ENCODE measurements around the gene TSPO.

The TSPO gene

GRCh38 chr22:43160497-43161126 is 9.3 kb downstream of the TSPO start:
- no peak for DNase-seq

GRCh38 chr22:43162412-43163150 is 11.2 kb downstream of the TSPO start:
- no peak for DNase-seq

- DNase-seq: no peak
Observed at GRCh38 chr22:43163241-43163795, 12.0 kb downstream of the TSPO start.

DNA sequence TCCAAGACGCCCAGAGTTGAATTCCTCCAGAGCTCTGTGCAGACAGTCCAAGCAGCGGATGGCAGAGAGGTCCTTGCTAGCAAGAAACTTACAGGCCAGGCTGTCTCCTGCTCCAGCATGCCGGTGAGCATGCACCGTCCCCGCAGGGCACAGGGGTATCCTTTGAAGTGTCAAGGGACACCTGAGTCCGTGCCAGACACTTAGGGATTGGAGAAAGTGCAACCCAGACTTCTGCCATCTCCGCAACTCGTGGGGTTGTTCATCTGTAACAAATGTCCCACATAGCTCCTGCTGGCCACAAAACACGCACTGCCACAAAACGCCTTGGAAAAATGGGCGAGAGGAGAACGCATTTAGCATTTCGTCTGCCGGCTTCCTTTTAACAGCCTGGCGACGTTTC is 13.3 kb downstream of the TSPO start:
- DNase-seq: no peak

DNA sequence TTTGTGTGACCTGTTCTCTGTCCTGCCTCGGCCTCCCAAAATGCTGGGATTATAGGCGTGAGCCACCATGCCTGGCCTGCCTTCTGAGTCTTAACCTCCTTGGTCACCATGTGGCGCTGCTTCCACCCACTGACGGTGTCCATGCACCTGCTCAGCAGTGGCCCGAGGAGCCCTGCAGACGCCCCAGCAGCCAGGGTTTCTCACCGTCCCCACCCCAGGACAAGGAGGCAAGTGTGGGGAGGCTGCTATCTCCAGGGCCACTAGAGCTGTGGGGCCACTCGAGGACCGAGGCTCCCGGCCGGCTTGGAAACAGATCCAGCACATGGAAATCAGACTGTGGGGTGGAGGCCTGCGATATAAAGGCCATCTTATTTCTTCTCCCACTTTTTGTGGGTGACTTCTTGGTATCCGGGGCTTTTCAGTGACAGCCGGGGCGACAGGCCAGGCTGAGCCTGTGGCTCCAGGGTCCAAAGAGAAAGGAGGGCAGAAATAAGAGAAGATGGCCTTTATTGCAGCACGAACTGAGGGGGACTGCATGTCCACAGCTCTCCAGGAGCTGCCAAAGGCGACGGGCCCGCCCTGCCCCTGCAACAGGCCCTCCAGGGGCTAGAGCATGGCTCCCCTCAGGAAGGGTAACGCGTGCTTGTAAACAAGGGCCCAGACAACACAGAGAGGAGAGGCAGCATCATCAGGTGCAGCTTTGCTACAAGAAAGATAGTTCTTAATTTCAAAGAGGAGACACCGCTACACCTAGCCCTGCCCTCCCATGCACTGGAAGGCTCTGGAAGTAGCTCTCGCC is 15.0 kb downstream of the TSPO start:
- no peak for DNase-seq

- DNase-seq: no peak
Observed at GRCh38 chr22:43167001-43167589, 15.7 kb downstream of the TSPO start.

- DNase-seq: no peak
Observed at GRCh38 chr22:43168471-43169309, 17.3 kb downstream of the TSPO start.

DNA sequence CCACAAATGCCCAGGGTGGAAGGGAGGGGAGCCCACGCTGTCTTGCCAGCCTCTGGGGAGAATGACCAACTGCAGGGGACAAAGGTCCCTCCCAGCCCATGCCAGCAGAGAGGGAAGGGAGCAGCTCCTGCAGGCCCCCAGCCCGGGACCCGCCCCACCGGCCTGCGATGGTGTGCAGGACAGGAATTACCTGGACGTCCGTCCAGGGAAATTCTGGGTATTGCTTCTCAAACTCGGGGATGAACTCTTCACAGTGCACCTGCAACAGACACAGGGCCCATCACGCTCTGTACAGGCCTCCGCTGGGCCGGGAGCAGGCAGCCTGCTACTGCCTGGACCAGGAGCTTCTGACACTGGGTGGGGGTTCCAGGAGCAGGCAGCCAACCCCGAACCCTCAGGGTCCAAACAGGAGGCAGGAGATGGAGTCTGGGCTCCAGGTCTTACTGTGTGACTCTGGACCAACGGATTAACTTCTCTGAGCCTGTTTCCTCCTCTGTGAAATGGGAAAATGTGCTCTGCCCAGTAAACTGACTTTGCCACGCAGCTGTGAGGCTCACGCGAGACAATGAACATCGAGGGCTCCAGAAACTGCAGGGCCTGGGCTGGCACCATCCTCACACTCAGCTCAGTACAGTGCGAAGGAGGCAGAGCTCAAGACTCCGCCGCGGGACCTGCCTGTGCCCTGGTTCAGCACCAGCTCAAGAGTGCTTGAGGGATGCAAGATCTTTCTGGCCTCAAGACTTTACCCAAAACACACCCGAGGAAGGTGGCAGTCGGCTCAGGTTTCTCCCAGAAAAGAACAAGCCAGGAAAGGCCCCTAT is 18.2 kb downstream of the TSPO start:
- no peak for DNase-seq

- DNase-seq: no peak
Observed at GRCh38 chr22:43170131-43170480, 18.7 kb downstream of the TSPO start.

DNA sequence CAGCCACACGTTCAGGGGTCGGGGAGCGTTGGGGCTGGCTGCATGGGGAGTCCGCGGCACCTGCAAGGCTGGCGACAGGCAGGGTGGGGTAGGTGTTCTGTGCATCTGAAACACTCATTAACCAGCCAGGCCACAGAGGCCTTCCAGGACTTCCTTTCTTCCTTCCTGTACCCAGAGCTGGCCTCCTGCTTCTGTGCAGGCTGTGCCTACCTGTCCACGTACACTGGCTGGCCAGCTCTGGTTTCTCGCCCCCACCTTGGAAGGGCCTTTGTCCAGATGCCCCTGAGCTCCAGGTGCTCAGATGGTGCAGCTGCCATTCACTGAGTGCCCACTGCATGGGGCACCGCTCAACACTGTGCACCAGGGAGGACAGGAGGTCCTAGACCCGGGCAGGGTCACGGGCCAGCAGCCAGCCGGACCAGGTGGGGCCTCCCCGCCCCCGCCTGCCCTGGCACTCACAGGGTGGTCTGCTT is 19.7 kb downstream of the TSPO start:
- DNase-seq: no peak

DNA sequence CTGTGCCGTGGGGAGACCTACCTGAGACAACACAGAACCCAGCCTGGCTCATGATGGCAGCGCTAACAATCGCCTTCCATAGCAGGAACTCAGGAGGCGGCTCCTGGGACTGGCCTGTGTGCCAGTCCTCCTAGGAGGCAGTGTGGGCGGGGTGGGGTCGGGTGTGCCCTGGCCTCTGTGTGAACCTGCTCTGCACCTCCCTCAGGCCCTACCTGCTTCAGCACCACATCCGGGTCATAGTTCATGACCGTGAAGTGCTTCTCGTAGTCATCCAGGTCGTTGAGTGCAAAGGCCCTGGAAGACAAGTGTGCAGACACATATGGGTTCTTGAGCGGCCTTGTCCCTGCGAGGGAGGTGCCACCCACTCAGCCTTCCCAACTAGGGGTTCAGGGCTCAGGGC is 20.2 kb downstream of the TSPO start:
- no peak for DNase-seq

DNA sequence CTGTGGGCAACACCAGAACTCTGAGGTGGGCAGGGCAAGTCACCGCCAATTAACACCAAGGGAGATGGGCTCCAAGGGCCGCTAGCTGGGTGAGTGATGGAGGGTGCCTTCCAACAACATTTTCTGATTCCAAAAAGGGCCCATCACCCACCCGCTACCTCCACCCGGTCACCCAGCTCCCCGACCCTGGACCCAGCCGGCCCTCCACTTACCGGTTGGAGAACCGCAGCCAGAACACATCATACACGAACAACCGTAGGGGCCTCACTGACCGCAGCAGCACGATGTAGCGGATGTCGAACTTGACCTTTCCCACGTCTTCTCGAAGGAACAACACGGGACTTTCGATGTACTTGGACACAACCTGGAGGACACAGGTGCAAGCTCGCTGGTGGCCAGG is 20.8 kb downstream of the TSPO start:
- DNase-seq: no peak

- no peak for DNase-seq
Observed at GRCh38 chr22:43173566-43173965, 22.2 kb downstream of the TSPO start.

GRCh38 chr22:43173976-43174720 is 22.8 kb downstream of the TSPO start:
- no peak for DNase-seq

GRCh38 chr22:43174941-43175531 is 23.7 kb downstream of the TSPO start:
- no peak for DNase-seq

DNA sequence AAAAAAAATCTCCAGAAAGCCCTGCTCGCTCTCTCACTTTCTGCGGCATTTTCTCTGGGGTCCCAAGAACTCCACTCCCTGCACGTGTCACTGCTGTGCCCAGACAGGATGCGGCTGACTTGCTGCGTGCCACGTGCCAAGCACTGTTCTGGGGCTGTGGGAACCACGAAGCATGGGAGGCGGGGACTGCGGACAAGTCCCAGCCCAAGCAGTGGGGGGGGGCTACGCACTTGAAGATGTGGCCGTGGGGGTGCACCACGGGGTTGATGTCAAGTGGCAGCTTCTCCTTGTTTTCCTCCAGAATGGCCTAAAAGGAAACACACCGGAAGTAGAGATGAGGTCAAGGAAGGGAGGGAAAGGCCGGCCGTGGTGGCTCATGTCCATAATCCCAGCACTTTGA is 24.7 kb downstream of the TSPO start:
- no peak for DNase-seq

DNA sequence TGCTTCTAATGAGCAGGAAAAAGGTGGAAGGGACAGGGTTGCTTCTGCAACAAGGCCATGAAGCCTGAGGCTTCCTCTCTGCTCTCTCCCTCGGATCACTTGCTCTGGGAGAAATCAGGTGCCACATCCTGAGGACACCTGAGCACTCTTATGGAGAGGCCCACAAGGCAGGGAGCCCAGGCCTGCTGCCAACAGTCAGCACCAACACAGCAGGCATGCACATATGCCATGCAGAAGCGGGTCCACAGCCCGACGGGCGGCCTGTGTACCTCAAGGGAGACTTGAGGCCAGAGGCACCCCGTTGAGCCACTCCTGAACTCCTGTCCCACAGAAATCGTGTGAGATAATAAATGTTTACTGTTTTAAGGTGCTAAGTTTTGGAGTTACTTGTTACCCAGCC is 26.1 kb downstream of the TSPO start:
- no peak for DNase-seq

DNA sequence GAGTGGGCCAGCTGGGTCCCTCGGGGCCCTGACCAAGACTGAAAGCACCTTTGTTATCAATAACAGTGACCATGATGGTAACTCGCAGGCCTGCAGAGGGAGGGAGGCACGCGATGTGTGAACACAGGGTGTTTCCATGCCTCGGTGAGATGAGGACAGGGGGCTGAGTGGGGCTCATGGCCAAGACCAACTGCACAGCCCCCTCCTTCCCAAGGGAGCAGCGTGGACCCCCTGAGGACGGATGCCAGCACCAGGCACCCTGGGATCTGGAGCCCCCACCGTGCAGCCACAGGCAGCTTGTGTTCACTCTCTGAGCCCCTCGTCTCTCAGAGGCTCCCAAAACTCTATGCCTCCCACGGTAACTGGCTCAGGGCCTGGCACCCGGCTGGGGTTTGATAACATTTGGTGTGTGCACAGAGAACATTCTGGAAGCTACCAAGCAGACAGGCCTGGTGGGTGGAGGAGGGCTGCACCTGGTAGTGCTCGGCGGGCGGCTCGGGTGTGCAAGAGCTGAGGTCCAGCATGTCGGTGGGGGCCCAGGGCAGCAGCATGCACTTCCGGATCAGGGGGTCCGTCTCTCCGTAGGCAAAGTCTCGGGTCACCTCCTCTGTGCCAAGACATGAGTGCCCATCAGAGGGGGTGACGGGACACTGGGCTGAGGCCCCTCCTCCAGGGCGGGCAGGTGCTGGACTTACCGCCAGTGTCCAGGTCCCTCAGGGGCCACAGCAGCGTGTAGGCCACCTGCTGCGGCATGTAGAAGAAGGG is 28.0 kb downstream of the TSPO start:
- no peak for DNase-seq

- DNase-seq: no peak
Observed at GRCh38 chr22:43179911-43180195, 28.5 kb downstream of the TSPO start.

DNA sequence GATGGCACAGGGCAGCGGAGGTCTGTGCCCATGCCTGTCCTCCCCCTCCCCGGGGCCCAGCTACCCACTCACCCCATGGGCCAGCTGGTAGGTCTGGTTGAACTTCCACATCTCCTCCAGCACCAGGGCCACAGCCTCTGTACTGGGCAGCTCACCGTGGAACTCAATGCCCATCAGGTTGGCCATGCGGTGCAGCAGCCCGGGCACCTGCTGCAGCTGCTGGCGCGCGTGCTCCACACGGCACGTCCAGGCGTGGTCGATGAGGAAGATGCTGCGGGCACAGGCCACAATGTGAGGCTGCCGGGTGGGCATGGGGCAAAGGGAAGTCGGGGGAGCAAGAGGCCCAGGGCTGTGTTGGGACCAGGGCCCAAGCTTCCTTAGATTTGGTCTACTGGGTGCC is 29.3 kb downstream of the TSPO start:
- DNase-seq: no peak

Data from HCEC 1CT (cell line).